ENCODE results near the gene ZNF620.

Gene ZNF620

DNA sequence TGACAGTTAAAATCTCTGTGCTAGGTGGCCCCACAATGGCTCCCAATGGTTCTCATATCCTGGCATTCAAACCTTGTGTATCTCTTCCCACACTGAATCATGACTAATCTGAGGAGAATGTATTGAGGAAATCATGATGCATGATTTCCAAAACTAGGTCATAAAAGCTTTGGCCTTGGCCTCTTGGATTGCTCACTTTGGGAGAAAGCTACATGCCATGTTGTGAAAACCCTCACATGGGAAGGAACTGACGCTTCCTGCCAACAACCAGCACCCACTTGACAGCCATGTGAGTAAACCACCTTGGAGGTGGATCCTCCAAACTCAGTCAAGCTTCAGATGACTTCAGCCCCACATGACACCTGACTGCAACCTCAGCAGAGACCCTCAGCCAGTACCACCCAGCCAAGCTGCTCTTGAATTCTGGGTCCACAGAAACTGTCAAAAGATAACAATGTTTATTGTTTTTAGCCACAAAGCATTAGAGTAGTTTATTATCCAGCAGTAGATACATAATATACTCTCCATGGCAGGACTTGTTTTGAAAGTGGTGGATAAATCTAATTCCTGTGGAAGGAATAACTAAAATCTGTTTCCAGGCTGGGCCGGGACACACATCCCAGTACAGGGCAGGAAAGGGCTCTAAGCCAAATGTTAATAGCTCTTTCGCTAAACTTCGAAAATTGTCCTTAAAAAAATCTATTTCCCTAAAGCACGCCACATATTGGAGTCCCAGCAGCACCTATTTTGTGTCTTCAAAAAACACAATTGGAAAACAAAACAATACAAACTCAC lies 1.0 kb upstream of the ZNF620 start:
- Histone ChIP-seq H3K36me3 (ENCODE audit: insufficient read depth, low read length) (peaks cover 18% of the 10 kb centered on the region), H3K9me3 (ENCODE audit: insufficient read depth, low read depth, low read length) (no peaks in the 10 kb centered on the region), H3K4me1 (ENCODE audit: insufficient read depth, low read length) (0 out of 2 replicates have a peak, but pooled peaks cover 5% of the 10 kb centered on the region), H3K9ac (ENCODE audit: low read depth, low read length) (no peak overlapping the region), H3K27ac (ENCODE audit: low read depth, low read length) (no peak overlapping the region), H3K4me3 (ENCODE audit: low read length) (peak overlapping the region; percentile 92), H3K27me3 (ENCODE audit: insufficient read depth, low read length) (no peaks in the 10 kb centered on the region)
- WGBS: 96% methylated on average over 5 of the region's 5 CpGs

DNA sequence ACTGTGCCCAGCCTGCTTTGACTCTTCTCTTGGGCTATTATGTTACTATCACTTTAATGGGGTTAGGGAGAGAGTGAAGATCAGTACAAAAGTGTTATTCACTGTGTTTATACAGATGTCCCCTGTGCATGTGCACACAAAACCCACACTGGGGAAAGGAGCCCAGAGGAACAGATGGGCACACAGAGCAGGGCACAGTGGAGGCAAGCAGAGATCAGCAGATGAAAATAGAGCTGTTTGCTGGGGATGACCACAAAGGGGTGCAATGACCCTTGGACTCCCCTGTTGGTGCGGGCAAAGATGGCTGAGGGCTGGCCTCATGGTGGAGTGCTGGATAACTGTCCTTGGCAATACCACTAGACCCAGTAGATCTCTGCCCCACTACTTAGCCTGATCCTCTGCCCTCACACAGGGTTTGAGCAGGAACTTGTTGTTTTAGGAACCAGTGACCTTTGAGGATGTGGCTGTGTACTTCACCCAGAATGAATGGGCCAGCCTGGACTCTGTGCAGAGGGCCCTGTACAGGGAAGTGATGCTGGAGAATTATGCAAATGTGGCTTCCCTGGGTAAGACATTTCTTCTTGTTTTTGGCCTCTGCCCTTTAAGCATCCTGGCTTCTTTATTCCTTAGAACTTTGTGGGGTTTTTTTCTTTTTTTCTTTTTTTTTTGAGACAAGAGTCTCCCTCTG lies 5.3 kb downstream of the ZNF620 start:
- H3K9me3 ChIP-seq (ENCODE audit: insufficient read depth, low read depth, low read length): no peaks in the 10 kb centered on the region
- H3K4me1 ChIP-seq (ENCODE audit: insufficient read depth, low read length): 0 out of 2 replicates have a peak, but pooled peaks cover 5% of the 10 kb centered on the region
- no peaks in the 10 kb centered on the region for H3K27me3 ChIP-seq (ENCODE audit: insufficient read depth, low read length)
- H3K9ac ChIP-seq (ENCODE audit: low read depth, low read length): no peak overlapping the region
- H3K27ac ChIP-seq (ENCODE audit: low read depth, low read length): no peak overlapping the region
- WGBS: 97% methylated on average over 1 of the region's 1 CpG
- H3K4me3 ChIP-seq (ENCODE audit: low read length): no peak overlapping the region
- H3K36me3 ChIP-seq (ENCODE audit: insufficient read depth, low read length): peaks cover 70% of the 10 kb centered on the region

DNA sequence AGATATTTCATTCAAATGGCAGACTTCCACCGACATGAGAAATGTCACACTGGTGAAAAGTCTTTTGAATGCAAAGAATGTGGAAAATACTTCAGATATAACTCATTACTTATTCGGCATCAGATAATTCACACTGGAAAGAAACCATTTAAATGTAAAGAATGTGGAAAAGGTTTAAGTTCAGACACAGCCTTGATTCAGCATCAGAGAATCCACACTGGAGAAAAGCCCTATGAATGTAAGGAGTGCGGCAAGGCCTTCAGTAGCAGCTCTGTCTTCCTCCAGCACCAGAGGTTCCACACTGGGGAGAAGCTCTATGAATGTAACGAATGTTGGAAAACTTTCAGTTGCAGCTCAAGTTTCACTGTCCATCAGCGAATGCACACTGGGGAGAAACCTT lies 10.4 kb downstream of the ZNF620 start:
- no peaks in the 10 kb centered on the region for H3K4me1 ChIP-seq (ENCODE audit: insufficient read depth, low read length)
- 97% methylated on average over 3 of the region's 5 CpGs for WGBS
- H3K36me3 ChIP-seq (ENCODE audit: insufficient read depth, low read length): peaks cover 56% of the 10 kb centered on the region
- H3K9me3 ChIP-seq (ENCODE audit: insufficient read depth, low read depth, low read length): no peaks in the 10 kb centered on the region
- no peak overlapping the region for H3K9ac ChIP-seq (ENCODE audit: low read depth, low read length)
- no peaks in the 10 kb centered on the region for H3K27me3 ChIP-seq (ENCODE audit: insufficient read depth, low read length)
- no peak overlapping the region for H3K4me3 ChIP-seq (ENCODE audit: low read length)
- no peak overlapping the region for H3K27ac ChIP-seq (ENCODE audit: low read depth, low read length)

DNA sequence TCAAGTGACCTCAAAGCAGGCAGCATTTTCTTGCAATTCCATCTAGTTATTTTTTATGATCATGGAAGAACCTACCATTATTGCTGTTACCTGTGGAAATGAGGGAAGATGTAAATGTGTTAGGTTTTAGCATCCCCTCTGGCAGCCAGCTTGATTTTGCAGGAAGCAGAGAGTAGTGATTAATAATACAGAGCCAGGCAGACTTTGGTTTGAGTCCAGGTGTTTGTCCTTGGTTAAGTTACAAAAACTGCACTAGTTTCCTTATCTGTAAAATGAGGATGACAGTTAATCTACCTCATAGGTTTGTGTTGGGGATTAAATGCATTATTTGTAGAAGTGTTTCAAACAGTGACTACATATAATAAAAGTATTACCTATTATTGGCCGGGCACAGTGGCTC lies 12.2 kb downstream of the ZNF620 start:
- Histone ChIP-seq H3K27me3 (ENCODE audit: insufficient read depth, low read length) (no peaks in the 10 kb centered on the region), H3K4me3 (ENCODE audit: low read length) (no peak overlapping the region), H3K4me1 (ENCODE audit: insufficient read depth, low read length) (no peaks in the 10 kb centered on the region), H3K9me3 (ENCODE audit: insufficient read depth, low read depth, low read length) (no peaks in the 10 kb centered on the region), H3K27ac (ENCODE audit: low read depth, low read length) (no peak overlapping the region), H3K9ac (ENCODE audit: low read depth, low read length) (no peak overlapping the region), H3K36me3 (ENCODE audit: insufficient read depth, low read length) (peaks cover 40% of the 10 kb centered on the region)
- 100% methylated on average over 1 of the region's 1 CpG for WGBS

DNA sequence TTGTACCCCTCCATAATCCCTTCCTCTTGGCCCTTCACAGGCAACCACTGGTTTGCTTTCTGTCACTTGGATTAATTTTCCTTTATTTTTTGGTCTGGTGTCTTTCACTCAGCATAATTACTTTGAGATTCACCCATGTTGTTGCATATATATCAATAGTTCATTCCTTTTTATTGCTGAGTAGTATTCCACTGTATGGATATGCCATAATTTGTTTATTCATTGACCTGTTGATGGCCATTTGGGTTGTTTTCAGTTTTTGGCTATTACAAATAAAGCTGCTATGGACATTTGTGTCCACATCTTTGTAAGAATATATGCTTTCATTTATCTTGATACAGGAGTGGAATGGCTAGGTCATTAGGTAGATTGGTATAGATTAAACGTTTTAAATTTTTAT lies 13.0 kb downstream of the ZNF620 start:
- no peaks in the 10 kb centered on the region for H3K27me3 ChIP-seq (ENCODE audit: insufficient read depth, low read length)
- no peaks in the 10 kb centered on the region for H3K9me3 ChIP-seq (ENCODE audit: insufficient read depth, low read depth, low read length)
- H3K27ac ChIP-seq (ENCODE audit: low read depth, low read length): no peak overlapping the region
- H3K36me3 ChIP-seq (ENCODE audit: insufficient read depth, low read length): peaks cover 39% of the 10 kb centered on the region
- H3K4me3 ChIP-seq (ENCODE audit: low read length): no peak overlapping the region
- H3K4me1 ChIP-seq (ENCODE audit: insufficient read depth, low read length): peaks cover 1% of the 10 kb centered on the region
- WGBS: 91% methylated on average over 1 of the region's 1 CpG
- H3K9ac ChIP-seq (ENCODE audit: low read depth, low read length): no peak overlapping the region

DNA sequence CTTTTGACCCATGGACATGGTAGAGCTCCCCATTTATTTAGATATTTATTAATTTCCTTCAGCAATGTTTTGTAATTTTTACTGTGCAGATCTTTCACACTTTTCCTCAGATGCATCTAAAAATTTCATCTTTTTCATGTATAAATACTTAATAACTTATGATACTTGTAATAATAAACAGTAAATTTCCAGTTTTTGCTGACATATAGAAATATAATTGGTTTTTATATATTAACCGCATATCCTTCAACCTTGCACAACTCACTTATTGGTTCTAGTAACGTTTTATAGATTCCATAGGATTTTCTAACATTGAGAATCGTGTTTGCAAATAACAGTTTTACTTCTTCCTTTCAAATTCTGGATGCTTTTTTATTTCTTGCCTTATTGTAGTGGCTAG lies 15.4 kb downstream of the ZNF620 start:
- H3K9ac ChIP-seq (ENCODE audit: low read depth, low read length): no peak overlapping the region
- 98% methylated on average over 3 of the region's 3 CpGs for WGBS

DNA sequence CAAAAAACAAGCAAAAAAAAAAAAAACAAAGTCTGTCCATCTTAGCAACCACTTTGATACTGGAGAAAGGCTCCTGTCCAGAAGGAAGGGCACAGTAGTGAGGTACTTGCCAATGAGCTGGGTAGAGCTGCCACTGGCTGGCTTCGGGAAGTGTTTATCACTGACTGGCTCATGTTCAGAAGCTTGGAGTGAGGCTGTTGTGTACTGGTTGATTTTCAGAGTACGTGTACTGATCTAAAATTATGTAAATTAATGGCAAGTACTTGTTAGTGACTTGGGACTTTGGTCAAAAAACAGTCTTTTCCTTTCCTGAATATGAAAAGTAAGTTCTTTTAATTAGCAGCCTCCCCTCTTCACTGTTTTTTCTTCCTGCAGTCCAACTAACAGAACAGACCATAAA lies 17.9 kb downstream of the ZNF620 start:
- H3K27me3 ChIP-seq (ENCODE audit: insufficient read depth, low read length): no peaks in the 10 kb centered on the region
- H3K4me1 ChIP-seq (ENCODE audit: insufficient read depth, low read length): peaks cover 11% of the 10 kb centered on the region
- H3K9ac ChIP-seq (ENCODE audit: low read depth, low read length): peak overlapping the region; percentile 86
- peak overlapping the region; percentile 77; the same call in 1 of the 2 replicates for H3K27ac ChIP-seq (ENCODE audit: low read depth, low read length)
- H3K36me3 ChIP-seq (ENCODE audit: insufficient read depth, low read length): peaks cover 22% of the 10 kb centered on the region
- H3K4me3 ChIP-seq (ENCODE audit: low read length): peak overlapping the region; percentile 70
- WGBS: 92% methylated on average over 2 of the region's 2 CpGs
- no peaks in the 10 kb centered on the region for H3K9me3 ChIP-seq (ENCODE audit: insufficient read depth, low read depth, low read length)

More for the DNA sequence above, 15.4 kb downstream of the ZNF620 start:
- peaks cover 16% of the 10 kb centered on the region for H3K36me3 ChIP-seq (ENCODE audit: insufficient read depth, low read length)
- no peak overlapping the region for H3K4me3 ChIP-seq (ENCODE audit: low read length)
- H3K27ac ChIP-seq (ENCODE audit: low read depth, low read length): no peak overlapping the region
- H3K9me3 ChIP-seq (ENCODE audit: insufficient read depth, low read depth, low read length): no peaks in the 10 kb centered on the region
- H3K4me1 ChIP-seq (ENCODE audit: insufficient read depth, low read length): peaks cover 11% of the 10 kb centered on the region
- H3K27me3 ChIP-seq (ENCODE audit: insufficient read depth, low read length): no peaks in the 10 kb centered on the region

DNA sequence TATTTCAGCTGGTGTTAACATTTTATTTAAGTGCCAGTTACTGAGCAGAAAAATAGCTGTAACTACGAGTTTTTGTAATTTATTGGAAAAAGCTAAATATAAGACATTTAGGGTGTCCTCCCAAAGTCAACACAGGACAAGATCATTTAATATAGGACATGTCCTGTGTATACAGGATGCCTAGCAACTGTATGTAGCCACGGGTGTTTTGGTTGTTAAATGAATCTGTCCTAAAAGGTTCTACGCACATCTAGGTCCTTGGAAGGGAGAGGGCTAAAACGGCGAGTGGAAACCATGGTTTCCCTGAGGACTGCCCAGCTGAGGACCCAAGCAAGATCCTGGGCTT lies 18.4 kb downstream of the ZNF620 start:
- H3K36me3 ChIP-seq (ENCODE audit: insufficient read depth, low read length): peaks cover 26% of the 10 kb centered on the region
- peak overlapping the region; percentile 86 for H3K9ac ChIP-seq (ENCODE audit: low read depth, low read length)

DNA sequence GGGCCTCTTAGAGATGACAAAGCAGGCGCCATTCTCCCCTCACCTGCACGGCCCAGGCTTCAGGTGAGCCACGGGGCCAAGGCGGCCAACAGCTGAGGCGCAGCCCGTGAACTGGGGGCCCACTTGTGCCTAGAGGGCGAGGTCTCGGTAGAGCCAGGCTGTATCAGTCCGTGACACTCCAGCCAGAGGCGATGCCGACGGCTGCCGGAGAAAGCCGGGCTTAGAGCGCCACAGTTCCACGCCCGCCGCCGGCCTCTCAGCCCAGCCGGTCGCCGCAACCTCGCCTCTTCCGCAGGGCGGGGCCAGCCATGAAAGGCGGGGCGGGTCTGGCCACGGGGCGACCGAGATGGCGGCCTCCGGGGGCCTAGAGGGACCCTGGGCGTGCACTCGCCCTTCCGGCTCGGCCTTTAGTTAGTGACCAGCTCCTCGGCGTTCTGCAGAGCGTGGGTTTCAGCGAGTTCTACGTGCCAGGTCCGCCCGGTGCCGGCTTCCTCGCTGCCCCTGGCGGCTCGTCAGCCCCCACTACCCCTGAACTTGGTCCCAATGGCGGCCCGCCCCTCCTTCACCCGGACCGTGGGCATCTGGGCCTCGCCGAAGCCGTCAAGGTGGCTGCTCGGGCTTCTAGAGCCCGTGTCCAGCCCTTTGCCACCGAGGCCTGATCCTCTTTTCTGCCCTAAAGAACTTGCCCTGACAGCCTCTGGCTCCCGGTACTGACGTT lies 18.9 kb downstream of the ZNF620 start, which contains the start of gene ZNF621:
ZNF621 (plus strand) TSS at position 393 of the 718 bp plus-strand sequence. CDS start 881 bp downstream, outside the sequence.
- H3K9ac ChIP-seq (ENCODE audit: low read depth, low read length): peak within 1 kb of the TSS; percentile 86
- peak within 1 kb of the TSS; percentile 77 for H3K27ac ChIP-seq (ENCODE audit: low read depth, low read length)
- whole genome bisulfite sequencing: 1% methylated on average over 59 of the region's 59 CpGs
- peak within 1 kb of the TSS; percentile 70 for H3K4me3 ChIP-seq (ENCODE audit: low read length)
- peaks cover 30% of the 10 kb centered on the region for H3K36me3 ChIP-seq (ENCODE audit: insufficient read depth, low read length)
- H3K9me3 ChIP-seq (ENCODE audit: insufficient read depth, low read depth, low read length): no peaks in the 10 kb centered on the region
- H3K27me3 ChIP-seq (ENCODE audit: insufficient read depth, low read length): no peaks in the 10 kb centered on the region
- H3K4me1 ChIP-seq (ENCODE audit: insufficient read depth, low read length): peaks cover 11% of the 10 kb centered on the region

More for the DNA sequence above, 18.4 kb downstream of the ZNF620 start:
- H3K27me3 ChIP-seq (ENCODE audit: insufficient read depth, low read length): no peaks in the 10 kb centered on the region
- H3K9me3 ChIP-seq (ENCODE audit: insufficient read depth, low read depth, low read length): no peaks in the 10 kb centered on the region
- peak overlapping the region; percentile 77 for H3K27ac ChIP-seq (ENCODE audit: low read depth, low read length)
- WGBS: 44% methylated on average over 5 of the region's 5 CpGs
- H3K4me1 ChIP-seq (ENCODE audit: insufficient read depth, low read length): peaks cover 11% of the 10 kb centered on the region
- peak overlapping the region; percentile 70 for H3K4me3 ChIP-seq (ENCODE audit: low read length)

DNA sequence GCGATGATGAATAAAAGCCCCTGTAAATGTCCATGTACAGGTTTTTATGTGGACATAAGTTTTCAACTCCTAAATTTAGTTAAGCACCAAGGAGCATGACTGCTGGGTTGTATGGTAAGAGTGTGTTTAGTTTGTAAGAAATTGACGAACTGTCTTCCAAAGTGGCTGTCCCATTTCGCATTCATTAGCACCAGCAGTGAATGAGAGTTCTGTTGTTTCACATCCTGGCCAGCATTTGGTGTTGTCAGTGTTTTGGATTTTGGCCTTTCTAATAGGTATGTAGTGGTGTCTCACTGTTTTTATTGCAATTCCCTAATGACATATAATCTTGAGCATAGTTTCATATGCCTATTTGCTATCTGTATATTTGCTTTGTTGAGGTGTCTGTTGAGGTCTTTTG lies 22.6 kb downstream of the ZNF620 start:
- peaks cover 67% of the 10 kb centered on the region for H3K36me3 ChIP-seq (ENCODE audit: insufficient read depth, low read length)

DNA sequence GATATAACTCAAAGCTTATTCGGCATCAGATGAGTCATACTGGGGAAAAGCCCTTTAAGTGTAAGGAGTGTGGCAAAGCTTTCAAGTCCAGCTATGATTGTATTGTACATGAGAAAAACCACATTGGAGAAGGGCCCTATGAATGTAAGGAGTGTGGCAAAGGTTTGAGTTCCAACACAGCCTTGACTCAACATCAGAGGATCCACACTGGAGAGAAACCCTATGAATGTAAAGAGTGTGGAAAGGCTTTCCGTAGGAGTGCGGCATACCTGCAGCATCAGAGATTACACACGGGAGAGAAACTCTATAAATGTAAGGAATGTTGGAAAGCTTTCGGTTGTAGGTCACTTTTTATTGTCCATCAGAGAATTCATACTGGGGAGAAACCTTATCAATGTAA lies 26.4 kb downstream of the ZNF620 start:
- 97% methylated on average over 5 of the region's 5 CpGs for WGBS
- Histone ChIP-seq H3K9me3 (ENCODE audit: insufficient read depth, low read depth, low read length) (peaks cover 9% of the 10 kb centered on the region; the same call in 1 of the 2 replicates), H3K4me1 (ENCODE audit: insufficient read depth, low read length) (no peaks in the 10 kb centered on the region), H3K27ac (ENCODE audit: low read depth, low read length) (no peak overlapping the region), H3K9ac (ENCODE audit: low read depth, low read length) (no peak overlapping the region), H3K36me3 (ENCODE audit: insufficient read depth, low read length) (peaks cover 96% of the 10 kb centered on the region), H3K4me3 (ENCODE audit: low read length) (no peak overlapping the region), H3K27me3 (ENCODE audit: insufficient read depth, low read length) (no peaks in the 10 kb centered on the region)

More for the DNA sequence above, 22.6 kb downstream of the ZNF620 start:
- H3K4me1 ChIP-seq (ENCODE audit: insufficient read depth, low read length): peaks cover 11% of the 10 kb centered on the region
- no peak overlapping the region for H3K9ac ChIP-seq (ENCODE audit: low read depth, low read length)
- H3K27ac ChIP-seq (ENCODE audit: low read depth, low read length): no peak overlapping the region
- no peaks in the 10 kb centered on the region for H3K27me3 ChIP-seq (ENCODE audit: insufficient read depth, low read length)
- 0 out of 2 replicates have a peak, but pooled peaks cover 9% of the 10 kb centered on the region for H3K9me3 ChIP-seq (ENCODE audit: insufficient read depth, low read depth, low read length)
- 98% methylated on average over 3 of the region's 3 CpGs for WGBS
- no peak overlapping the region for H3K4me3 ChIP-seq (ENCODE audit: low read length)

Data from HUES64 (cell line).